Stimulated activated CD4-positive, alpha-beta T cell treated with anti-CD3 and anti-CD28 coated beads, Interleukin-12 subunit alpha, Interleukin-12 subunit beta, amount 100 ng/mL, for 4 hours (primary cell): Measurements from ENCODE around the gene SHPK.

Experiments
- DNase-seq: peaks from one replicate; pipeline ENCODE4 v3.0.0-alpha.2; 2020

The SHPK gene

GRCh38 chr17:3659541-3660111 lies 23.6 kb upstream of the SHPK start:
- DNase-seq, result no peak

GRCh38 chr17:3658784-3659449 lies 22.9 kb upstream of the SHPK start:
- DNase-seq, result no peak

- no peak for DNase-seq
These were observed 22.1 kb upstream of the SHPK start for GRCh38 chr17:3657874-3658783.

DNA sequence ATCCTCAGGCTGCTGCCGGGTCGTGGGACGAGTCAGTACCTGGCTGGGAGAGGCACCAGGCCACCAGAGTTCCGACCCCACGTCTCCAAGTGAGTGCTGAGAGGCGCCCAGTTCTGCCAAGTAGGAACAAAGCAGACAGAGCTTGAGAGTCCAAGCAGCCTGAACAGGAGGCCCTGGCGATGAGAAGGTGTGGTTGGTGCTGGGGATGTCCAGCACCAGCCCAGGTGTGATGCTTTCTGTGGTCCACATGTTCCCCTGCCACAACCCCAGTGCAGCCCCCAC lies 21.5 kb upstream of the SHPK start:
- no peak for DNase-seq

GRCh38 chr17:3656755-3657587 lies 20.9 kb upstream of the SHPK start:
- no peak for DNase-seq

- DNase-seq, result no peak
These were observed 20.3 kb upstream of the SHPK start for GRCh38 chr17:3656353-3656752.

GRCh38 chr17:3655766-3656165 lies 19.7 kb upstream of the SHPK start:
- DNase-seq, result no peak

DNA sequence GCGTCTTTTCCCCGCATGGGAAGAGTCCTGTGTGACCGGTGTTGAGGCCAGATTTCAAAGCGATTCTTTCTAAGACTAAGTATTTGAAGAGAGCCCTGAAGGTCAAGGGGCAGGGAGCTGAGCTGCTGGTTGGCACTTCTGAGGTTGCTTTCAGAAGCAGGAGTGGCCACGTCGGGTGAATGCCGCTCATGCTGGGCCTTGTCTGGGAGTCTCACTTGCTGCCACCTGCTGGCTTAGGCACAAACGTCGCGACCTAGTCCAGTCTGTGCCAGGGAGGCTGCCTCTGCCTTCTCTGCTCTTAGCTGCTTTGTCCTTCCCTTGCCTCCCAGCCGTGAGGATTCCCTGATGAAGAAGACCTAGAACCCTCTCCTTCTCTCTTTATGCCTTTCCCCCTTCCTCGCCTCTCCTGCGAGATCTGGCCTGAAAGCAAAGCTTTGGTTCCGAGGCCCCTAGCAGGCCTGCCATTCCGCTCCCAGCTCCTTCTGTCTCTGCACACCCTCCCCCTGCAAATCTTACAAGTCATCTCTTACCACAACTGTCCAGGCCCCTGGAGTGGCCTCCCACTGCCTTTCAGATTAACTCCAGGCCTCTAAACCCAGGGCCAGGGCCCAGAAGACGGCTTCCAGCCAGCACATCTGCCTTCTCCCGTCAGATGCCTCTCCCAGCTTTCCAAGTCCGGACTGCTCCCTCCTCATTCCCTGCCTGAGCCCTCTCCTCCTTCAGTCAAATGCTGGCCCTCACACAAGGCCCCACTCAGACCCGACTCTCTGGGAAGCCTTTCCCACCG lies 11.9 kb upstream of the SHPK start:
- DNase-seq, result peak; percentile 36

GRCh38 chr17:3647251-3647650 lies 11.2 kb upstream of the SHPK start:
- DNase-seq, result no peak

GRCh38 chr17:3645310-3645709 lies 9.3 kb upstream of the SHPK start:
- no peak for DNase-seq

DNA sequence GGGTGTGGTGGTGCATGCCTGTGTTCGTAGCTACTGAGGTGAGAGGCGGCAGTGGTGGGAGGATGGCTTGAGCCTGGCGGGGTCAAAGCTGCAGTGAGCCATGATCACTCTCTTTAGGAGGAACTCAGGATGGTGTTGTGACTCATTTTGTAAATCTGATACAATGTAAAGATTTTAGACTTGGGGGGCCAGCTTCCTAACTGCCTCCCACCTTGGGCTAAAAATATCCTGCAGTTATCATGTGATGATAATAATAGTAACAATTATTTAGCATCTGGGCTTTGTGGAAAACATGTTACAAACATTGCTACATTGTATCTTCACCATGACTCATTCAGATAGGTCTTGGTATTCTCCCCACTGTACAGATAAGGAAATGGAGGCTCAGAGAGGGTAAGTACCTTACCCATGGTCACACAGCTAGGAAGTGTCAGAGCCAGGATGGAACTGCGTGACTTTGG lies 7.9 kb upstream of the SHPK start:
- no peak for DNase-seq

DNA sequence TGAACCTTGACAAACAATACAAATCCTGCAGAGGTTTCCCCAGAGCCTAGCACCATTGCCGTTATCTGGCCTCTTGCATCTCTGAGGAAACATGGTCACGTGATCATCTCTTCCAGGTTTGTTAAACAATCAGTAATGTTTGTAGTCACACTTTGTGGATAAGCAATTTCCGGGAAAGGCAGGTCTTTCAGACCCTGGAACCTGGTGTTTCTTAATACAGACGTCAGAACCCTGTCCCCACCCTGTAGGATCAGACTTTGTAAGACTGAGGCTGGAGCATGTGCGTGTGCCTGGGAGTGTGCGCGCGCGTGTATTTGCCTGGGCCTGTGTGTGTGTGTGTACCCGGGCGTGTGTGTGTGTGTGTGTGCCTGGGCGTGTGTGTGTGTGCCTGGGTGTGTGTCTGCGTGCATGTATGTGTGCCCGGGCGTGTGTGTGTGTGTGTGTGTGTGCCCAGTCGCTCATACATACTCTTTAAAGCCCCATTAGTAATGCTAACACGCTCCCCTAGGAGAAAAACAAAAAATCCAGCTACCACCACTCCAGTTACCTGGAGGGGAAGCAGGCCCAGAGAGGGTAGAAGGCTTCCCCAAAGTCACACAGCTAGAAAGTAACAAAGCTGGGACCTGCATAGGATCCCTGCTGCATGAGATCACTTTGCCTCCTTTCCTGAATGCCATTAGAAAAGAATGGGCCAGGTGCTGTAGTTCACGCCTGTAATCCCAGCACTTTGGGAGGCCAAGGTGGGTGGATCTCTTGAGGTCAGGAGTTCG lies 5.9 kb upstream of the SHPK start:
- DNase-seq, result no peak

GRCh38 chr17:3641014-3641413 lies 5.0 kb upstream of the SHPK start:
- DNase-seq, result no peak

DNA sequence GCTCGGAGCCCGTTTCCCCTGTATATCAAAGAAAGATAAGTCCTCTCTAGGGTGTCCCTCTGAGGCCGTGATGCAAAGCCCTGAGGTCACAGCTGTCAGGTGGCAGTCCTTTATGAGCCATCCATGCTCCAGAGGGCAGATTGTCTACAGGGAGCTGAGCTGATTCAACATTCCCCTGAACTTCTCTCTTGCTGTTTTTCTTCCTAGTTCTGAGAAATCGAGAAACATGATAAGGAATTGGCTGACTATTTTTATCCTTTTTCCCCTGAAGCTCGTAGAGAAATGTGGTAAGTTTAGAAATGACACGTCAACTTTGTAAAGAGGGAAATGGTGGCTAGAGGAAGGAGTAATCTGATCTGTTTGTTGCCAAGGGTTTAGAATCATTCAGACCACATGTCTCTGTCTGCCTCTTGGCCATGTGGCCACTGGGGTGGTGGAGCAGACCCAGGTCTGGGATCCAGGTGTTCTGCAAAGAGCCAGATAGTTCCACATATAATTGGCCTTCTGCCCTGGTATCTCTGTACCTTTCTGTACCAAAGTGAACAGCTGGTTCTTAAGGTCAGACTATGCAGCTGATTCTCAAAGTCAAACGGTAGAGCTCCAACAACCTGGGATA lies 4.0 kb upstream of the SHPK start:
- no peak for DNase-seq

GRCh38 chr17:3636908-3637373 lies 891 bp upstream of the SHPK start:
- DNase-seq, result peak; percentile 8

- no peak for DNase-seq
These were observed 436 bp downstream of the SHPK start for GRCh38 chr17:3635474-3636153.

- DNase-seq, result no peak
These were observed 3.8 kb downstream of the SHPK start for GRCh38 chr17:3632287-3632686.

GRCh38 chr17:3630781-3631180 lies 5.3 kb downstream of the SHPK start:
- no peak for DNase-seq

DNA sequence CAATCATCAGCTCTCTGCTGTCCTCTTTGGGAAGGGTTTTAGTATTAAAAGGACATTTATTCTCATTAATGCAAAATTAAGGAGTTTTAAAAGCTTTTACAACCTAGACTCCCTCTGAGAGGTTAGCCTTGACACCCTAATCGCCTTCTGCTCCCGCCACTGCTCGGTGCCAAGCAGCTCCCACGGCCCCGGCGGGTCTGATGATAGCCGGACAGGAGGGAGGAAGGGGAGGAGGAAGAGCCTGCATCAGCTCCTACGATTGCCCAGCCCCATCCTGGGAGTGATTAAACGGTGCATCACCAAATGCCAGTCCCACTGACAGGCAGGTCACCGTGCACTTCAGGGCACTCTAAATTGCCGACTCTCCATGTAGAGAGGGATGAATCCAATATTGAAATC lies 8.3 kb downstream of the SHPK start:
- no peak for DNase-seq
